DMS114 treated with DMSO at 0.1 percent for 48 hours (cell line): ENCODE measurements around the gene FRZB.

Experiments used
- DNase-seq: peaks from one replicate; lab custom pipeline; 2025; ENCODE audit not compliant: unreplicated experiment; lab: John Stamatoyannopoulos, UW

FRZB gene

GRCh38 chr2:182807319-182807718 lies 59.1 kb downstream of the FRZB start:
- DNase-seq, result no peak

GRCh38 chr2:182804128-182804527 lies 62.3 kb downstream of the FRZB start:
- DNase-seq, result no peak

- DNase-seq, result no peak
These were observed 67.7 kb downstream of the FRZB start for GRCh38 chr2:182798736-182799135.

GRCh38 chr2:182792441-182792840 lies 74.0 kb downstream of the FRZB start:
- DNase-seq, result no peak

- DNase-seq, result peak; percentile 22
These were observed 81.7 kb downstream of the FRZB start for GRCh38 chr2:182784777-182785176.

- DNase-seq, result no peak
These were observed 82.3 kb downstream of the FRZB start for GRCh38 chr2:182784058-182784706.
